HCT116 (cell line): Measurements from ENCODE around the gene WAC. TPM values are rescaled to one million over a fixed set of nuclear protein-coding genes. Genes with fewer than 3 reads are reported as not detected.

Experiments used
- ATAC-seq: fragments of 200-7000 bp; cut with Tn5 transposase; 2 replicates; pipeline ENCODE4 v1.9.1; 2020; ENCODE audit warnings: mild to moderate bottlenecking, moderate library complexity
- BruUV-seq: library from RNA; stranded (reverse); fragments of 400-500 nt; replicated peaks from 2 replicates; lab custom pipeline; 2021; lab: Mats Ljungman, UMichigan
- CTCF ChIA-PET: fragments of 300-600 bp; sonication (Branson Sonifier 250); formaldehyde crosslinking; loops from one replicate; lab custom pipeline; 2021; ENCODE audit warnings: antibody characterized with exemption; lab: Charles Lee
- POLR2A ChIA-PET: fragments of 300-600, 350-600 bp; sonication (Branson Sonifier 250); formaldehyde crosslinking; loops from one replicate; lab custom pipeline; 2021; ENCODE audit warnings: antibody characterized with exemption; lab: Charles Lee
- RAD21 ChIA-PET, 2 experiments: fragments of 300-600 bp; sonication (Branson Sonifier 250); formaldehyde crosslinking; loops; one replicate each; lab custom pipeline; 2023; ENCODE audit warnings: low total read pairs in 2 of 2; ENCODE audit not compliant: uncharacterized antibody in 2 of 2, unreplicated experiment in 2 of 2, low non-redundant PET in 1 of 2; lab: Charles Lee
- DNase-seq: peaks from one replicate; pipeline ENCODE4 v3.0.0-alpha.2; 2010; ENCODE audit warnings: low read depth, low spot score
- H2AFZ ChIP-seq: fragments of 200-600 bp; shearing (Covaris generic), sonication (generic); 2 replicates; pipeline ENCODE4 v1.6.1; 2017; ENCODE audit warnings: low read depth, mixed run types, mixed read lengths, antibody characterized with exemption, low read length; ENCODE audit not compliant: poor library complexity, severe bottlenecking
- H3K27ac ChIP-seq: 2 replicates; pipeline ENCODE4 v1.5.1; 2012; ENCODE audit warnings: low read depth, low read length
- H3K27me3 ChIP-seq: fragments of 200-600 bp; sonication (generic); 2 replicates; pipeline ENCODE4 v1.6.1; 2016; ENCODE audit warnings: mixed run types, low read length, mixed read lengths; ENCODE audit not compliant: insufficient read depth
- H3K36me3 ChIP-seq, 2 experiments: fragments of 200-500 bp in 1 of 2; fragments of 200-600 bp in 1 of 2; sonication (Bioruptor generic) in 1 of 2; sonication (generic) in 1 of 2; 2 replicates each; pipeline versions ENCODE4 v1.5.1 to v1.6.1; 2014 to 2016; ENCODE audit warnings: low read length in 2 of 2, inconsistent platforms in 1 of 2, mixed read lengths in 1 of 2, mixed run types in 1 of 2; ENCODE audit not compliant: insufficient read depth in 2 of 2, control insufficient read depth in 1 of 2
- H3K4me1 ChIP-seq, 2 experiments: fragments of 200-600 bp in 1 of 2; sonication (generic) in 1 of 2; 2 replicates each; pipeline versions ENCODE4 v1.5.1 to v1.6.1; 2012 to 2017; ENCODE audit warnings: low read length in 2 of 2, inconsistent platforms in 1 of 2, mild to moderate bottlenecking in 1 of 2, mixed read lengths in 1 of 2, mixed run types in 1 of 2, moderate library complexity in 1 of 2; ENCODE audit not compliant: insufficient read depth in 2 of 2, control insufficient read depth in 1 of 2
- H3K4me2 ChIP-seq: fragments of 200-600 bp; sonication (generic); 2 replicates; pipeline ENCODE4 v1.6.1; 2017; ENCODE audit warnings: mixed run types, low read length, mixed read lengths
- H3K4me3 ChIP-seq, 2 experiments: fragments of 200-600 bp in 1 of 2; sonication (generic) in 1 of 2; replicated peaks in 1 of 2; 2 replicates each; pipeline ENCODE4 v1.5.1; 2011 to 2016; ENCODE audit warnings: low read length in 2 of 2, control low read depth in 1 of 2, low read depth in 1 of 2, mild to moderate bottlenecking in 1 of 2, mixed read lengths in 1 of 2, mixed run types in 1 of 2
- H3K79me2 ChIP-seq: fragments of 200-600 bp; sonication (generic); 2 replicates; pipeline ENCODE4 v1.6.1; 2017; ENCODE audit warnings: mild to moderate bottlenecking, mixed run types, low read length, moderate library complexity, mixed read lengths; ENCODE audit not compliant: insufficient read depth
- H3K9ac ChIP-seq: fragments of 200-600 bp; sonication (generic); 2 replicates; pipeline ENCODE4 v1.6.1; 2016; ENCODE audit warnings: low read length, mixed read lengths
- H3K9me2 ChIP-seq: fragments of 200-600 bp; sonication (generic), shearing (Covaris generic); 2 replicates; pipeline ENCODE4 v1.6.1; 2017; ENCODE audit warnings: mixed run types, mild to moderate bottlenecking, moderate library complexity; ENCODE audit not compliant: insufficient read depth
- H3K9me3 ChIP-seq, 2 experiments: fragments of 200-500 bp in 1 of 2; fragments of 200-600 bp in 1 of 2; sonication (Bioruptor generic) in 1 of 2; sonication (generic) in 1 of 2; 2 replicates each; pipeline ENCODE4 v1.6.1; 2014 to 2017; ENCODE audit warnings: low read length in 2 of 2, mixed read lengths in 2 of 2, inconsistent platforms in 1 of 2, low read depth in 1 of 2, mild to moderate bottlenecking in 1 of 2, mixed run types in 1 of 2, moderate library complexity in 1 of 2; ENCODE audit not compliant: control insufficient read depth in 1 of 2, insufficient read depth in 1 of 2
- H4K20me1 ChIP-seq: fragments of 200-600 bp; sonication (generic), shearing (Covaris generic); 2 replicates; pipeline ENCODE4 v1.6.1; 2017; ENCODE audit warnings: mixed run types, mild to moderate bottlenecking, moderate library complexity; ENCODE audit not compliant: insufficient read depth
- ATF3 ChIP-seq: IDR thresholded peaks from 2 replicates; pipeline ENCODE4 v1.6.1; 2012
- CBX3 ChIP-seq: IDR thresholded peaks from 2 replicates; pipeline ENCODE4 v1.6.1; 2012; ENCODE audit warnings: low read depth
- CEBPB ChIP-seq: IDR thresholded peaks from 2 replicates; pipeline ENCODE4 v1.6.1; 2012; ENCODE audit warnings: low read depth
- ELF1 ChIP-seq: IDR thresholded peaks from 2 replicates; pipeline ENCODE4 v1.6.1; 2012; ENCODE audit warnings: low read depth, borderline replicate concordance
- EZH2 ChIP-seq: fragments of 200-600 bp; sonication (generic); IDR thresholded peaks from 2 replicates; pipeline ENCODE4 v1.6.1; 2017; ENCODE audit warnings: antibody characterized with exemption, mixed run types
- JUND ChIP-seq: IDR thresholded peaks from 2 replicates; pipeline ENCODE4 v1.6.1; 2012
- POLR2A ChIP-seq: IDR thresholded peaks from 2 replicates; pipeline ENCODE4 v1.7.0; 2011; ENCODE audit warnings: borderline replicate concordance; ENCODE audit not compliant: insufficient read depth, insufficient read length; ENCODE audit errors: extremely low read depth
- POLR2AphosphoS5 ChIP-seq: IDR thresholded peaks from 2 replicates; pipeline ENCODE4 v1.6.1; 2011; ENCODE audit warnings: mild to moderate bottlenecking, low read depth, low read length, moderate library complexity
- YY1 ChIP-seq: IDR thresholded peaks from 2 replicates; pipeline ENCODE4 v1.6.1; 2011; ENCODE audit warnings: low read length, low read depth, moderate library complexity, mild to moderate bottlenecking; ENCODE audit not compliant: insufficient replicate concordance; ENCODE audit errors: extremely low read depth
- ZFX ChIP-seq: fragments of 450-650 bp; IDR thresholded peaks from 2 replicates; pipeline ENCODE4 v1.6.1; 2017
- ZNF274 ChIP-seq: fragments of 200-500 bp; sonication (Bioruptor generic); IDR thresholded peaks from 2 replicates; pipeline ENCODE4 v1.6.1; 2014; ENCODE audit warnings: mild to moderate bottlenecking, low read depth, low read length, inconsistent platforms
- intact Hi-C: fragments of 100-400 bp; cut with micrococcal nuclease; formaldehyde crosslinking; loops from 2 replicates; pipeline ENCODE4 v1.10.0; 2022
- total RNA-seq: library from RNA; stranded (reverse); gene quantifications from one replicate; pipeline ENCODE4 v1.2.1, GENCODE V29; 2021; ENCODE audit not compliant: unreplicated experiment
- TF ChIP-seq, protein P1 (sequence below): IDR thresholded peaks from 2 replicates; pipeline ENCODE4 v1.6.1; 2011; ENCODE audit warnings: mild to moderate bottlenecking, low read length, moderate library complexity; ENCODE audit not compliant: insufficient replicate concordance; ENCODE audit errors: extremely low read depth
- TF ChIP-seq, protein P2 (sequence below), 3 experiments: fragments of 200-600 bp in 1 of 3; sonication (generic) in 1 of 3; IDR thresholded peaks in 2 of 3; conservative IDR thresholded peaks in 1 of 3; 2 replicates each; pipeline ENCODE4 v1.5.1; 2012 to 2017; ENCODE audit warnings: low read depth in 2 of 3, low read length in 2 of 3, antibody characterized with exemption in 1 of 3, borderline replicate concordance in 1 of 3, control low read depth in 1 of 3, mild to moderate bottlenecking in 1 of 3, mixed read lengths in 1 of 3, mixed run types in 1 of 3, moderate library complexity in 1 of 3; ENCODE audit not compliant: insufficient read depth in 1 of 3

Gene WAC
- total RNA-seq, 1 experiment from 2014 or later = 117 TPM

DNA sequence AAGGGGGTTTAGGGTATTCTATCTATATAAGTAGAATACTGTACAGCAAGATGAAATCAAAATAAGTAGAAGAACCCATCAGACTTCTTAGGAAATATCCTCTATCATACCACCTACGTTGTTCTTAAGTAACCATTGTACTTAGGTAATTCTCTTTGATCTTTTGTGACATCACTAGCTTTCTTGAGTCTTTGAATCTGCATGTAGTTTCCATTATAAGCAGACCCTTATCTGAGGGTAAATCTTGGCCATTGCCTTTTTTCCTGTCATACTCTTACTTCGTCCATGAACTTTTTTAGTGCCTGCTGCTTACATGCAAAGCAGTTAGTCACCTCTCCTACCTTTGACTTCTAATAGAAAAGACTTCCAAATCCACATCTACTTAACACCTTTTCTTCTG lies 49.0 kb downstream of the WAC start:
- no peak overlapping the region for H3K4me3 ChIP-seq
- RAD21 ChIA-PET = no interaction called here
- ATAC-seq (no peak), DNase-seq (no peak)
- H3K79me2 ChIP-seq = peaks cover 100% of the 10 kb centered on the region
- H4K20me1 ChIP-seq = peaks cover 64% of the 10 kb centered on the region
- no peaks in the 10 kb centered on the region for H3K9me2 ChIP-seq
- H3K4me2 ChIP-seq = no peak overlapping the region
- POLR2A ChIA-PET = no interaction called here
- no peak overlapping the region for H3K9ac ChIP-seq
- H3K36me3 ChIP-seq = peaks cover 22 to 25% of the 10 kb centered on the region in 2 experiments
- H3K27me3 ChIP-seq = no peaks in the 10 kb centered on the region
- no peaks in the 10 kb centered on the region for H3K9me3 ChIP-seq
- no peak overlapping the region for H3K27ac ChIP-seq
- no TSS peak for BruUV-seq
- TF ChIP-seq ZFX = no peak
- no peak for TF ChIP-seq ELF1
- TF ChIP-seq, protein P1, sequence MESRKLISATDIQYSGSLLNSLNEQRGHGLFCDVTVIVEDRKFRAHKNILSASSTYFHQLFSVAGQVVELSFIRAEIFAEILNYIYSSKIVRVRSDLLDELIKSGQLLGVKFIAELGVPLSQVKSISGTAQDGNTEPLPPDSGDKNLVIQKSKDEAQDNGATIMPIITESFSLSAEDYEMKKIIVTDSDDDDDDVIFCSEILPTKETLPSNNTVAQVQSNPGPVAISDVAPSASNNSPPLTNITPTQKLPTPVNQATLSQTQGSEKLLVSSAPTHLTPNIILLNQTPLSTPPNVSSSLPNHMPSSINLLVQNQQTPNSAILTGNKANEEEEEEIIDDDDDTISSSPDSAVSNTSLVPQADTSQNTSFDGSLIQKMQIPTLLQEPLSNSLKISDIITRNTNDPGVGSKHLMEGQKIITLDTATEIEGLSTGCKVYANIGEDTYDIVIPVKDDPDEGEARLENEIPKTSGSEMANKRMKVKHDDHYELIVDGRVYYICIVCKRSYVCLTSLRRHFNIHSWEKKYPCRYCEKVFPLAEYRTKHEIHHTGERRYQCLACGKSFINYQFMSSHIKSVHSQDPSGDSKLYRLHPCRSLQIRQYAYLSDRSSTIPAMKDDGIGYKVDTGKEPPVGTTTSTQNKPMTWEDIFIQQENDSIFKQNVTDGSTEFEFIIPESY = no peak
- TF ChIP-seq ZNF274 = no peak
- no peak for TF ChIP-seq CBX3
- no peak for TF ChIP-seq JUND
- TF ChIP-seq POLR2AphosphoS5 = no peak
- no peak for TF ChIP-seq POLR2A
- no peak for TF ChIP-seq EZH2
- TF ChIP-seq YY1 = no peak
- TF ChIP-seq, protein P2, sequence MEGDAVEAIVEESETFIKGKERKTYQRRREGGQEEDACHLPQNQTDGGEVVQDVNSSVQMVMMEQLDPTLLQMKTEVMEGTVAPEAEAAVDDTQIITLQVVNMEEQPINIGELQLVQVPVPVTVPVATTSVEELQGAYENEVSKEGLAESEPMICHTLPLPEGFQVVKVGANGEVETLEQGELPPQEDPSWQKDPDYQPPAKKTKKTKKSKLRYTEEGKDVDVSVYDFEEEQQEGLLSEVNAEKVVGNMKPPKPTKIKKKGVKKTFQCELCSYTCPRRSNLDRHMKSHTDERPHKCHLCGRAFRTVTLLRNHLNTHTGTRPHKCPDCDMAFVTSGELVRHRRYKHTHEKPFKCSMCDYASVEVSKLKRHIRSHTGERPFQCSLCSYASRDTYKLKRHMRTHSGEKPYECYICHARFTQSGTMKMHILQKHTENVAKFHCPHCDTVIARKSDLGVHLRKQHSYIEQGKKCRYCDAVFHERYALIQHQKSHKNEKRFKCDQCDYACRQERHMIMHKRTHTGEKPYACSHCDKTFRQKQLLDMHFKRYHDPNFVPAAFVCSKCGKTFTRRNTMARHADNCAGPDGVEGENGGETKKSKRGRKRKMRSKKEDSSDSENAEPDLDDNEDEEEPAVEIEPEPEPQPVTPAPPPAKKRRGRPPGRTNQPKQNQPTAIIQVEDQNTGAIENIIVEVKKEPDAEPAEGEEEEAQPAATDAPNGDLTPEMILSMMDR (IDR thresholded peaks at IDR 0.05 in 2 of 3, conservative IDR thresholded peaks at IDR 0.05 in 1 of 3; ENCODE audit: borderline replicate concordance in 1 of 3, insufficient read depth in 1 of 3, low read depth in 2 of 3, low read length in 2 of 3) = no peak
- TF ChIP-seq CEBPB = no peak
- TF ChIP-seq ATF3 = no peak
- H3K4me1 ChIP-seq = no peaks in the 10 kb centered on the region
- intact Hi-C loops = no loop called here
- CTCF ChIA-PET = no interaction called here
- no peak overlapping the region for H2AFZ ChIP-seq
